SH-SY5Y (cell line): ENCODE data around the gene SYAP1.

Experiments
- GATA2 ChIP-seq: IDR thresholded peaks from 2 replicates; pipeline ENCODE4 v1.6.1; 2011; ENCODE audit warnings: mild to moderate bottlenecking, low read depth, low read length
- GATA3 ChIP-seq: IDR thresholded peaks from 2 replicates; pipeline ENCODE4 v1.6.1; 2011; ENCODE audit warnings: low read depth, mild to moderate bottlenecking, low read length, moderate library complexity

DNA sequence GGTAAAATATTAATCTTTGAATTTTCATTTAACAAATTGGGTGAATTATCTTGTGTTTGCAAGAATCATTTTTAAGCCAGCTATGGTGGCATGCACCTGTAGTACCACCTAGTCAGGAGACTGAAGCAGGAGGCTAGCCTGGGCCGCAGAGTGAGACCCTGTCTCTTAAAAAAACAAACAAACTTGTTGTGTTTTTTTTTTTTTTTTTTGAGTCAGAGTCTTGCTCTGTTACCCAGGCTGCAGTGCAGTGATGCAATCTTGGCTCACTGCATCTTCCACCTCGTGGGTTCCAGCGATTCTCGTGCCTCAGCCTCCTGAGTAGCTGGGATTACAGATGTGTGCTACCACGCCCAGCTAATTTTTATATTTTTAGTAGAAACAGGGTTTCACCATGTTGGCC, 69.1 kb downstream of the SYAP1 start:
- TF ChIP-seq GATA3 (no peak), GATA2 (no peak)
